GM23248 (cell line): ENCODE results near the gene DPF1.

Experiments used
- EZH2 ChIP-seq: fragments of 200-600 bp; sonication (generic); IDR thresholded peaks from 2 replicates; pipeline ENCODE4 v1.6.1; 2018; ENCODE audit warnings: antibody characterized with exemption, mild to moderate bottlenecking; ENCODE audit not compliant: insufficient read depth, poor library complexity, severe bottlenecking
- EZH2phosphoT487 ChIP-seq: fragments of 200-600 bp; sonication (generic); IDR thresholded peaks from 2 replicates; pipeline ENCODE4 v1.6.1; 2018; ENCODE audit warnings: antibody characterized with exemption, moderate library complexity, mild to moderate bottlenecking, low read depth; ENCODE audit not compliant: insufficient read depth

- TF ChIP-seq EZH2 (no peak), EZH2phosphoT487 (no peak)
These were observed 7.0 kb downstream of the DPF1 start for GRCh38 chr19:38216785-38217641.
